Fibroblast of upper back skin (primary cell): ENCODE measurements around the gene DCLK3.

Experiments used
- DNase-seq: peaks from one replicate; pipeline ENCODE4 v3.0.0-alpha.2; 2013

The DCLK3 gene

DNA sequence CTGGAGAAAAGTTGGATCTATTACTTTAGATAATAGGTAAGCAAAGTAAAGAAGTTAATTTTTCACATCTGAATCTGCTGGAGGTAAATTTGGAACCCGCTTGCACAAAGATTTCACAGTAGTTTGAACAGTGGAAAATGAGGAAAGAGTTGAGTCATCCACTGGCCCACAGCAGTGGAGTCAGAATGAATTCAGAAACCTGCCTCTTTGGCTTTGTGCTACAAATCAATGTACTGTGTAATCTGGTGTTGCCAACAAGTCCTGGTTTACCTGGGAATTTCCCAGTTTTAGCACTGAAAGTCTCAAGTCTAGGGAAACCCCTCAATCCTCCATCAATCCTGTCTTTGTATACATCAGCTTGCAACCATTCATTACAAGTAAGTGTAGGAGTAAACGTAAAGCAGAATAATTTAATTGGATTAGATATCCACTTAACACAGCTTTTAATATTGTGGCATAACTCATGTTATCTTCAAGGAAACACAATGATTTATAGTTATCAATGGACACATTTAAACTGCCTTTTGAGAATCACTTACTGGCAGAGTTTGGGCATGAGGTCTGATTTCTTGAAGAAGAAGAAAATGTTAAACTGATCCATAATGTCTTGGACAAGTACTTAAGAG, 100.6 kb downstream of the DCLK3 start:
- DNase-seq, result peak; percentile 47

DNA sequence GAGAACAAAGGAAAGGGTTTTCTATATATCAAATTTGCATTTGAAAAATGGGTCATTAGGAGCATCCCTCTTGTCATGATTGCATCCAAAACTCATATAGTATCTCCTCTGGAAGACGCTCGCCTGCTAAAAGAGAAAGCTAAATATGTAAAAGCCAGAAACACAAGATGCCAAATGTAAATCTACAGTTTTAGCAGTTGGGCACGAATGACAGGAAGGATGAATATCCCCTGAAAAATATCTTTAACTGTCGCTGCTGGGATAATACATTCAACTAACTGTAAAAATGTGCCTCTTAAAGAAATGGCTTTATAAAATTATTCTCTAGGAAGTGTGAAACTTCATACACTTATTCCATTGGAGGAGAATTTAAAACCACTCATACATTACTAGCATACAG, 101.7 kb downstream of the DCLK3 start:
- no peak for DNase-seq
